ENCODE data around the gene CLTC. TPM values are rescaled to one million over a fixed set of nuclear protein-coding genes. Genes with fewer than 3 reads are reported as not detected.

CLTC gene
- total and polyA plus RNA-seq, 2 experiments from 2014 or later: 169 to 439 TPM

- H3K4me2 ChIP-seq (ENCODE audit: unreplicated experiment): no peak overlapping the region
- H4K20me1 ChIP-seq (ENCODE audit: insufficient read depth): no peaks in the 10 kb centered on the region
- no peaks in the 10 kb centered on the region for H3K27me3 ChIP-seq (replicated peaks; ENCODE audit: insufficient read depth)
- peaks cover 32% of the 10 kb centered on the region for H3K36me3 ChIP-seq (ENCODE audit: low read depth)
- H3F3A ChIP-seq (ENCODE audit: insufficient read depth): no peaks in the 10 kb centered on the region
- no peak overlapping the region for H3K9ac ChIP-seq
- no peaks in the 10 kb centered on the region for H3K9me2 ChIP-seq (ENCODE audit: insufficient read depth)
- no peaks in the 10 kb centered on the region for H3K79me2 ChIP-seq (ENCODE audit: insufficient read depth)
- no peak for TF ChIP-seq EZH2 (IDR thresholded peaks at IDR 0.05; ENCODE audit: insufficient read depth, poor library complexity, severe bottlenecking)
- TF ChIP-seq EZH2phosphoT487 (IDR thresholded peaks at IDR 0.05; ENCODE audit: insufficient read depth, low read depth): no peak
- DNase-seq: no peak
- H3K4me1 ChIP-seq (ENCODE audit: insufficient read depth): no peaks in the 10 kb centered on the region
- 95 to 100% methylated on average over 2 of the region's 2 CpGs for WGBS, 2 experiments (ENCODE audit: low coverage in 1 of 2, low lambda C conversion rate in 2 of 2, missing lambda C conversion rate in 2 of 2)
- H3K4me3 ChIP-seq: no peak overlapping the region
- in situ Hi-C loops (cut with MboI): no loop called here
- no peak overlapping the region for H2AFZ ChIP-seq
- no peak overlapping the region for H3K27ac ChIP-seq
- no peaks in the 10 kb centered on the region for H3K9me3 ChIP-seq (ENCODE audit: low read depth)
Observed at GRCh38 chr17:59601130-59601529, 18.6 kb upstream of the CLTC start.

DNA sequence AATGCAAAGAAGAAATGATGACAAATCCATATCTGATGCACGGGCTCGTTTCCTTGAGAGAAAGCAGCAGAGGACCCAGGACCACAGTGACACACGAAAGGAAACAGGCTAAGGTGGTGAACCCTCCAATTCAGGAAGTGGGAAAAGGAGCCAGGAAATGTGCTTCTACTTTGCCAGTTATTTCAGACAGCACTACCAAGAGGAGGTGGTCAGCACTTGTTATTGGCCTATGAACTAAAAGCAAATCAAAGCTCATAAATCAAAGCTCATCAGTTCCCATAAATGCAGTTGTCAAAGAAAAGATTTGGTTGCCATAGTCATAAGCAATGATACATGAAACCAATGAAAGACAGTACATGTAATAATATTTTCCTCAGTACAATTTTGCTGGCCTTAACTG is 12.6 kb upstream of the CLTC start:
- Histone ChIP-seq H3K9ac (no peak overlapping the region), H3K9me2 (ENCODE audit: insufficient read depth) (no peaks in the 10 kb centered on the region), H3K36me3 (ENCODE audit: low read depth) (peaks cover 36% of the 10 kb centered on the region; the same call in 1 of the 2 replicates), H3K79me2 (ENCODE audit: insufficient read depth) (no peaks in the 10 kb centered on the region), H3K27ac (no peak overlapping the region), H2AFZ (no peak overlapping the region), H3F3A (ENCODE audit: insufficient read depth) (no peaks in the 10 kb centered on the region), H3K27me3 (replicated peaks; ENCODE audit: insufficient read depth) (no peaks in the 10 kb centered on the region), H4K20me1 (ENCODE audit: insufficient read depth) (no peaks in the 10 kb centered on the region), H3K9me3 (ENCODE audit: low read depth) (no peaks in the 10 kb centered on the region), H3K4me2 (ENCODE audit: unreplicated experiment) (no peak overlapping the region), H3K4me3 (no peak overlapping the region), H3K4me1 (ENCODE audit: insufficient read depth) (no peaks in the 10 kb centered on the region)
- DNase-seq: no peak
- in situ Hi-C loops (cut with MboI): no loop called here
- TF ChIP-seq EZH2phosphoT487 (IDR thresholded peaks at IDR 0.05; ENCODE audit: insufficient read depth, low read depth) (no peak), EZH2 (IDR thresholded peaks at IDR 0.05; ENCODE audit: insufficient read depth, poor library complexity, severe bottlenecking) (no peak)
- 79 to 85% methylated on average over 3 of the region's 3 CpGs for WGBS, 2 experiments (ENCODE audit: low coverage in 1 of 2, low lambda C conversion rate in 2 of 2, missing lambda C conversion rate in 2 of 2)

DNA sequence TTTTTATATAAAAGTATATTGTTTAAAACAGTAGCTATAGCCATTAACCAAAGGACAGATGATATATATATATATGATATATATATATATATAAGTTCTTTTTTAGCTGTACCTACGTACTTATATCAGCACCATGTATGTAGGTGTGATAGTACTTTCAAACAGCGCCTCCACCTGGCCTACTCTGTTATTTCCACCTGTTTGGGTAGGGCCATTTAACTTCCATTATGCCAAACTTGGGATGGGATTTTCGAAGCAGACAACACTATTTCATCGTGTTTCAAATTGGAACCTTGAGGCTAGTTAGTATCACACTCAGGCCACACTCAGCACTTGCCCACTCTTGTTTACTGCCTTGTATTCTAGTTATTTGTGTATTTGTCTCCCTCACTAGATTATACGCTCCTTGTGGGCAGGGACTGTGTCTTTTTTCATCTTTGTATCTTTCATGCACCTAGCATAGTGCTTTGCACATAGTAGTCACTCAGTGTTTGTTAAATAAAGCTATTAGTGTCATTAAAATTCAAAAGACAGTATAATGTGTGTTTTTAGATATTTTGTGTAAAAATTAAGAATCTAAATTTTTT is 11.8 kb upstream of the CLTC start:
- Histone ChIP-seq H3K4me2 (ENCODE audit: unreplicated experiment) (no peak overlapping the region), H3F3A (ENCODE audit: insufficient read depth) (no peaks in the 10 kb centered on the region), H3K9ac (no peak overlapping the region), H3K27me3 (replicated peaks; ENCODE audit: insufficient read depth) (no peaks in the 10 kb centered on the region), H2AFZ (no peak overlapping the region), H3K4me3 (no peak overlapping the region), H3K9me2 (ENCODE audit: insufficient read depth) (no peaks in the 10 kb centered on the region), H3K4me1 (ENCODE audit: insufficient read depth) (no peaks in the 10 kb centered on the region), H4K20me1 (ENCODE audit: insufficient read depth) (no peaks in the 10 kb centered on the region), H3K36me3 (ENCODE audit: low read depth) (peaks cover 36% of the 10 kb centered on the region; the same call in 1 of the 2 replicates), H3K79me2 (ENCODE audit: insufficient read depth) (no peaks in the 10 kb centered on the region), H3K9me3 (ENCODE audit: low read depth) (no peaks in the 10 kb centered on the region), H3K27ac (no peak overlapping the region)
- in situ Hi-C loops (cut with MboI): no loop called here
- 72 to 74% methylated on average over 5 of the region's 5 CpGs for WGBS, 2 experiments (ENCODE audit: low coverage in 1 of 2, low lambda C conversion rate in 2 of 2, missing lambda C conversion rate in 2 of 2)
- DNase-seq: no peak
- TF ChIP-seq EZH2 (IDR thresholded peaks at IDR 0.05; ENCODE audit: insufficient read depth, poor library complexity, severe bottlenecking): no peak
- TF ChIP-seq EZH2phosphoT487 (IDR thresholded peaks at IDR 0.05; ENCODE audit: insufficient read depth, low read depth): no peak

DNA sequence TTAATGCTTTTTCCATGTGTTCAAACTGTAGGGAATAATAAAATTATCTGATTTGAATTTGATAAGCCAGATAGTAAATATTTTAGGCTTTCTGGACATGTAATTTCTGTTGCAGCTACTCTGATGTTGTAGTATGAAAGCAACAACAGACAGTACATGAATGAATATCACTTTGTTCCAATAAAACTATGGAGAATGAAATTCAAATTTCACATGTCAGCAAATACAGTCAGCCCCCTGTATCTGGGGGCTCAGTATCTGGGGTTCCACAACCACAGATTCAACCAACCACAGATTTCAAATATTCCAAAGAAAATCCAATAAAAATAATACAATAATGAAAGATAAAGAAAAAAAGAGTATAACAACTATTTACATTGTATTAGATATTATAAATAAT is 8.2 kb upstream of the CLTC start:
- TF ChIP-seq EZH2phosphoT487 (IDR thresholded peaks at IDR 0.05; ENCODE audit: insufficient read depth, low read depth): no peak
- TF ChIP-seq EZH2 (IDR thresholded peaks at IDR 0.05; ENCODE audit: insufficient read depth, poor library complexity, severe bottlenecking): no peak
- Histone ChIP-seq H3F3A (ENCODE audit: insufficient read depth) (no peaks in the 10 kb centered on the region), H3K79me2 (ENCODE audit: insufficient read depth) (no peaks in the 10 kb centered on the region), H3K27me3 (replicated peaks; ENCODE audit: insufficient read depth) (no peaks in the 10 kb centered on the region), H3K4me1 (ENCODE audit: insufficient read depth) (no peaks in the 10 kb centered on the region), H3K4me2 (ENCODE audit: unreplicated experiment) (no peak overlapping the region), H2AFZ (no peak overlapping the region), H3K9me3 (ENCODE audit: low read depth) (no peaks in the 10 kb centered on the region), H4K20me1 (ENCODE audit: insufficient read depth) (no peaks in the 10 kb centered on the region), H3K4me3 (no peak overlapping the region), H3K9me2 (ENCODE audit: insufficient read depth) (no peaks in the 10 kb centered on the region), H3K36me3 (ENCODE audit: low read depth) (peaks cover 16% of the 10 kb centered on the region; the same call in 1 of the 2 replicates), H3K9ac (no peak overlapping the region), H3K27ac (no peak overlapping the region)
- no peak for DNase-seq
- in situ Hi-C loops (cut with MboI): no loop called here

Data from GM23248 (cell line).